LNCaP clone FGC (cell line): ENCODE measurements around the gene TMPRSS9.
A peak's percentile ranks its signal among the peaks of the same experiment; 100 is the strongest.
"Not testable (repeated sequence)": the region's sequence is repeated elsewhere in the genome, so short reads cannot be mapped to it uniquely, and the experiment has no call there.

Source experiments
- DNase-seq: peaks from one replicate; pipeline ENCODE4 v3.0.0-alpha.2; 2011; ENCODE audit warnings: low read depth
- H3K4me3 ChIP-seq: 2 replicates; pipeline ENCODE4 v1.5.1; 2011; ENCODE audit warnings: mild to moderate bottlenecking, low read depth, low read length, control low read depth
- TF ChIP-seq, protein P1 (sequence below): IDR thresholded peaks from 2 replicates; pipeline ENCODE4 v1.5.1; 2012; ENCODE audit warnings: mild to moderate bottlenecking; ENCODE audit not compliant: control insufficient read depth, insufficient read depth; ENCODE audit errors: extremely low read depth

The TMPRSS9 gene

DNA sequence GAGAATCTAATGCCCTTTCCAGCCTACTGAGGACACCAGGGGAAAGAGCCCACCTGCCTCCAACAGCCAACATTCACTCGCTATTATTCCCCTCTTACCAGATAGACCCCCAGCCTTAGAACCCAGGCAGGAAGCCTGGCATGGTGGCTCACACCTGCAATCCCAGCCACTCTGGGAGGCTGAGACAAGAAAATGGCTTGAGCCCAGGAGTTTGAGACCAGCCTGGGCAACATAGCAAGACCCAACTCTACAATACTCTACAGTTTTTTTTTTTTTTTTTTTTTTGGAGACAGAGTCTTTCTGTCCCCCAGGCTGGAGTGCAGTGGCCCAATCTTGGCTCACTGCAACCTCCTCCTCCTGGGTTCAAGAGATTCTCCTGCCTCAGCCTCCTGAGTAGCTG, 100.2 kb downstream of the TMPRSS9 start:
- TF ChIP-seq, protein P1, sequence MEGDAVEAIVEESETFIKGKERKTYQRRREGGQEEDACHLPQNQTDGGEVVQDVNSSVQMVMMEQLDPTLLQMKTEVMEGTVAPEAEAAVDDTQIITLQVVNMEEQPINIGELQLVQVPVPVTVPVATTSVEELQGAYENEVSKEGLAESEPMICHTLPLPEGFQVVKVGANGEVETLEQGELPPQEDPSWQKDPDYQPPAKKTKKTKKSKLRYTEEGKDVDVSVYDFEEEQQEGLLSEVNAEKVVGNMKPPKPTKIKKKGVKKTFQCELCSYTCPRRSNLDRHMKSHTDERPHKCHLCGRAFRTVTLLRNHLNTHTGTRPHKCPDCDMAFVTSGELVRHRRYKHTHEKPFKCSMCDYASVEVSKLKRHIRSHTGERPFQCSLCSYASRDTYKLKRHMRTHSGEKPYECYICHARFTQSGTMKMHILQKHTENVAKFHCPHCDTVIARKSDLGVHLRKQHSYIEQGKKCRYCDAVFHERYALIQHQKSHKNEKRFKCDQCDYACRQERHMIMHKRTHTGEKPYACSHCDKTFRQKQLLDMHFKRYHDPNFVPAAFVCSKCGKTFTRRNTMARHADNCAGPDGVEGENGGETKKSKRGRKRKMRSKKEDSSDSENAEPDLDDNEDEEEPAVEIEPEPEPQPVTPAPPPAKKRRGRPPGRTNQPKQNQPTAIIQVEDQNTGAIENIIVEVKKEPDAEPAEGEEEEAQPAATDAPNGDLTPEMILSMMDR, result no peak
- no peak overlapping the region for H3K4me3 ChIP-seq
- DNase-seq, result no peak

GRCh38 chr19:2461751-2462634, 101.9 kb downstream of the TMPRSS9 start:
- TF ChIP-seq, protein P1, result no peak
- no peak overlapping the region for H3K4me3 ChIP-seq
- DNase-seq, result no peak

DNA sequence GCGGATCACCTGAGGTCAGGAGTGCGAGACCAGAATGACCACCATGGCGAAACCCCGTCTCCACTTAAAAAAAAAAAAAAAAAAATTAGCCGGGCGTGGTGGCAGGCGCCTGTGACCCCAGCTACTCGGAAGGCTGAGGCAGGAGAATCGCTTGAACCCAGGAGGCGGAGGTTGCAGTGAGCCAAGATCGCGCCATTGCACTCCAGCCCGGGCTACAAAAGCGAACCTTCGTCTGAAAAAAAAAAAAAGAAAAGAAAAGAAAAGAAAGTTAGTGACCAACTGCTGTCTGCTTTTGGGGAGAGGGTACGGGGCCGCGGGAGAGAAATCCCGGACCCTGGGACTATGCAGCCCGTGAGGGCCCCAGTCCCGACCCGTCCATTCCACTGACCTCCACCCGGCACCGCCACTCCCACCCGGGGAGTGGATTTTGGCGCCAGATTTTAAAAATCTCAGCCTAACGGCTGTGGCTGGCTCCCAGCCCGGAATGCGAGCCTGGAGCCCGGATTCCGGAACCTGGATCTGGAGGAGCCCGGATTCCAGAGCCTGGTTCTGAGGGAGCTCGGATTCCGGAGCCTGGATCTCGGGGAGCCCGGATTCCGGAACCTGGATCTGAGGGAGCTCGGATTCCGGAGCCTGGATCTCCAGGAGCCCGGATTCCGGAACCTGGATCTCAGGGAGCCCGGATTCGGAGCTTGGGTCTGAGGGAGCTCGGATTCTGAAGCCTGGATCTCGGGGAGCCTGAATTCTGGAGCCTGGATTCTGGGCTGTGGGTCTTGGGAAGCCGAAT, 102.8 kb downstream of the TMPRSS9 start:
- no peak overlapping the region for H3K4me3 ChIP-seq
- DNase-seq, result peak; percentile 89
- TF ChIP-seq, protein P1, result no peak

- DNase-seq, H3K4me3 ChIP-seq: not testable (repeated sequence)
Measured at GRCh38 chr19:2463694-2464093, 103.6 kb downstream of the TMPRSS9 start.

DNA sequence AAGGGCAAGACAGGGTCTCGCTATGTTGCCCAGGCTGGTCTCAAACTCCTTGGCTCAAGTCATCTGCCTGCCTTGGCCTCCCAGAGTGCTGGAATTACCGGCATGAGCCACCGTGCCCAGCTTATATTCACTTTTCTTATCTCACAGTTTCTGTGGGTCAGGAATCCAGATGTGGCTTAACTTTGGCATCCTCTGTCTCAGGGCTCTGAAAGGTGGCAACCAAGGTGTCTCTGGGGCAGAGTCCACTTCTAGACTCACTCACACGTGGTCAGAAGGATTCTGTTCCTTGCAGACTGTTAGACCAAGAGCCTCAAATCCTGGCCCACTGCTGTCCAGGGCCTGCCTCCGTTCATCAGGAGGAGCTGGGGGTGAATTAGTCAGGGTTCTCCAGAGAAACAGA, 104.3 kb downstream of the TMPRSS9 start:
- DNase-seq, result no peak
- TF ChIP-seq, protein P1, result no peak
- H3K4me3 ChIP-seq, result no peak overlapping the region

GRCh38 chr19:2468596-2468995, 108.5 kb downstream of the TMPRSS9 start:
- DNase-seq, result no peak

More at GRCh38 chr19:2468596-2468995, 108.5 kb downstream of the TMPRSS9 start:
- H3K4me3 ChIP-seq, result no peak overlapping the region
- TF ChIP-seq, protein P1, result no peak
